ENCODE data around the gene A2ML1. TPM values are rescaled to one million over a fixed set of nuclear protein-coding genes. Genes with fewer than 3 reads are reported as not detected.
"Not testable (repeated sequence)": the region's sequence is repeated elsewhere in the genome, so short reads cannot be mapped to it uniquely, and the experiment has no call there.

A2ML1 gene
- total and polyA plus RNA-seq, 3 experiments from 2014 or later, result not detected

- peak overlapping the region in 2 of 8 donors; percentile 10 to 57 for H3K27ac Mint-ChIP-seq
- H3K4me1 Mint-ChIP-seq; H3K36me3 ChIP-seq (ENCODE audit: insufficient read depth, low read length); H3K4me3 Mint-ChIP-seq; H3K27ac ChIP-seq (ENCODE audit: low read depth, low read length); H3K27me3 ChIP-seq (ENCODE audit: insufficient read depth, low read length, poor library complexity, severe bottlenecking); H3K36me3 Mint-ChIP-seq; H3K4me1 ChIP-seq (ENCODE audit: insufficient read depth, low read length); H3K9me3 ChIP-seq (ENCODE audit: low read length); H3K27me3 Mint-ChIP-seq; CTCF ChIA-PET; H3K4me3 ChIP-seq (ENCODE audit: low read length); H3K9me3 Mint-ChIP-seq; POLR2A ChIA-PET; DNase-seq: not testable (repeated sequence)
Measured at GRCh38 chr12:8805487-8805886, 16.9 kb upstream of the A2ML1 start.

DNA sequence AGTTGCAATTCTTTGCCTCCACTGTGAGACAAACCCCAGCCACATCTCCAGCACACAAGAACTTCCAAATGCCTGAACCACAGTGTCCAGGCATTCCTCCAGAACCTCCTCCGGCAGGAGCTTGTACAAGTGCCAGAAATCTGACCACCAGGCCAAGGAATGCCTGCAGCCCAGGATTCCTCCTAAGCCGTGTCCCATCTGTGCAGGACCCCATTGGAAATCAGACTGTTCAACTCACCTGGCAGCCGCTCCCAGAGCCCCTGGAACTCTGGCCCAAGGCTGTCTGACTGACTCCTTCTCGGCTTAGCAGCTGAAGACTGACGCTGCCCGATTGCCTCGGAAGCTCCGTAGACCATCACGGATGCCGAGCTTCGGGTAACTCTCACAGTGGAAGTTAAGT, 15.3 kb upstream of the A2ML1 start:
- H3K9me3 ChIP-seq (ENCODE audit: low read length); DNase-seq; POLR2A ChIA-PET; CTCF ChIA-PET; H3K4me1 ChIP-seq (ENCODE audit: insufficient read depth, low read length); H3K4me3 Mint-ChIP-seq; H3K9me3 Mint-ChIP-seq; H3K27ac Mint-ChIP-seq; H3K4me3 ChIP-seq (ENCODE audit: low read length); H3K27me3 ChIP-seq (ENCODE audit: insufficient read depth, low read length, poor library complexity, severe bottlenecking); H3K36me3 ChIP-seq (ENCODE audit: insufficient read depth, low read length); H3K27ac ChIP-seq (ENCODE audit: low read depth, low read length); H3K36me3 Mint-ChIP-seq; H3K27me3 Mint-ChIP-seq; H3K4me1 Mint-ChIP-seq: not testable (repeated sequence)

DNA sequence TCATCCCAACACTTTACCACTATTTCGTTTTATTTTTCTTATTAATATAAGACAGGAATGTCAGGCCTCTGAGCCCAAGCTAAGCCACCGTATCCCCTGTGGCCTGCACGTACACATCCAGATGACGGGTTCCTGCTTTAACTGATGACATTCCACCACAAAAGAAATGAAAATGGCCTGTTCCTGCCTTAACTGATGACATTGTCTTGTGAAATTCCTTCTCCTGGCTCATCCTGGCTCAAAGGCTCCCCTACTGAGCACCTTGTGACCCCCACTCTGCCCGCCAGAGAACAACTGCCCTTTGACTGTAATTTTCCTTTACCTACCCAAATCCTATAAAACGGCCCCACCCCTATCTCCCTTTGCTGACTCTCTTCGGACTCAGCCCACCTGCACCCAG, 12.3 kb upstream of the A2ML1 start:
- peak overlapping the region in 1 of 8 donors; percentile 17 for H3K27ac Mint-ChIP-seq
- CTCF ChIA-PET; H3K27ac ChIP-seq (ENCODE audit: low read depth, low read length); H3K27me3 Mint-ChIP-seq; H3K36me3 Mint-ChIP-seq; POLR2A ChIA-PET; DNase-seq; H3K4me1 Mint-ChIP-seq; H3K36me3 ChIP-seq (ENCODE audit: insufficient read depth, low read length); H3K4me3 ChIP-seq (ENCODE audit: low read length); H3K9me3 Mint-ChIP-seq; H3K4me1 ChIP-seq (ENCODE audit: insufficient read depth, low read length); H3K4me3 Mint-ChIP-seq; H3K27me3 ChIP-seq (ENCODE audit: insufficient read depth, low read length, poor library complexity, severe bottlenecking); H3K9me3 ChIP-seq (ENCODE audit: low read length): not testable (repeated sequence)

DNA sequence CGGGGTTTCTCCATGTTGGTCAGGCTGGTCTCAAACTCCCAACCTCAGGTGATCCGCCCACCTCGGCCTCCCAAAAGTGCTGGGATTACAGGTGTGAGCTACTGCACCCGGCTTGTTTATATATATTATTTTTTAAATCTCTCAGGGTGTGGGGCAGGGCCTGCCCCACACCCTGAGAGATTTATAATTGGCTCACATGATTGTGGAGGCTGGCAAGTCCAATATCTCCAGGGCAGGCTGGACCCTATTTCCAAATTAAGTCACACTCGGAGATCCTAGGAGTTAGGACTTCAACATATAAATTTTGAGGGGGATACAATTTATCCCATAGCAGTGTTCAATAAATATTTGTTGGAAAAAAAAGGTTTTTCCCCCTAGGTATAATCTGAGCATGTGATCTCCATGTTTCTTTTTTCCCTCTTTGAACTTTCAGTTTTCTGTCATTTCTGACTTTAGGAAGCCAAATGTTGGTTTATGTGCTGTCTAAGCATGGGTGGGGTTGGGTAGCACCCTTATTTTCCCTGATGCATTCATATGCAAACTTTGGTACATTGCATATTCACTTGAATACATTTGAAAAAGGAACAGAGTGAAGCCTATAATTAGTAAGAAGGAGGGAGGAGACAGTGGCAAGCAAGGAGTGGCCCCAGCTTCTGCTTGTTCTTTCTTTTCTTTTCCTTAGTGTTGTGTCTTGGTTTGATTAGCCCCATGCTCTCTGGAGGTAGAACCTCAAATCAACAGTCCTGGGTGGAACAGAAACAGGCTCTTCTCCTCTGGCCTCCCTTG, 8.7 kb upstream of the A2ML1 start:
- no peaks in the 10 kb centered on the region for H3K36me3 ChIP-seq (ENCODE audit: insufficient read depth, low read length)
- ChIA-PET POLR2A (no interaction called here), CTCF (no interaction called here)
- DNase-seq, result no peak
- Mint-ChIP-seq H3K4me1 (no peaks in the 10 kb centered on the region), H3K27ac (no peak overlapping the region), H3K36me3 (no peaks in the 10 kb centered on the region), H3K9me3 (no peaks in the 10 kb centered on the region), H3K27me3 (peaks cover 0 to 2% of the 10 kb centered on the region in 2 donors), H3K4me3 (no peak overlapping the region)
- H3K4me1 ChIP-seq (ENCODE audit: insufficient read depth, low read length), result no peaks in the 10 kb centered on the region
- H3K4me3 ChIP-seq (ENCODE audit: low read length), result no peak overlapping the region
- H3K27me3 ChIP-seq (ENCODE audit: insufficient read depth, low read length, poor library complexity, severe bottlenecking), result no peaks in the 10 kb centered on the region
- H3K9me3 ChIP-seq (ENCODE audit: low read length), result no peaks in the 10 kb centered on the region
- no peak overlapping the region for H3K27ac ChIP-seq (ENCODE audit: low read depth, low read length)

GRCh38 chr12:8816448-8817050, 5.9 kb upstream of the A2ML1 start:
- Histone ChIP-seq H3K9me3 (ENCODE audit: low read length) (no peaks in the 10 kb centered on the region), H3K36me3 (ENCODE audit: insufficient read depth, low read length) (no peaks in the 10 kb centered on the region), H3K27ac (ENCODE audit: low read depth, low read length) (no peak overlapping the region), H3K4me1 (ENCODE audit: insufficient read depth, low read length) (no peaks in the 10 kb centered on the region), H3K27me3 (ENCODE audit: insufficient read depth, low read length, poor library complexity, severe bottlenecking) (no peaks in the 10 kb centered on the region), H3K4me3 (ENCODE audit: low read length) (no peak overlapping the region)
- no peak for DNase-seq
- H3K4me3 Mint-ChIP-seq, result no peak overlapping the region
- H3K4me1 Mint-ChIP-seq, result no peaks in the 10 kb centered on the region
- POLR2A ChIA-PET, result no interaction called here
- H3K9me3 Mint-ChIP-seq, result no peaks in the 10 kb centered on the region
- CTCF ChIA-PET, result no interaction called here
- H3K27ac Mint-ChIP-seq, result no peak overlapping the region
- peaks cover 0 to 4% of the 10 kb centered on the region in 2 donors for H3K27me3 Mint-ChIP-seq
- no peaks in the 10 kb centered on the region for H3K36me3 Mint-ChIP-seq

- H3K36me3 Mint-ChIP-seq, result no peaks in the 10 kb centered on the region
- Histone ChIP-seq H3K9me3 (ENCODE audit: low read length) (no peaks in the 10 kb centered on the region), H3K4me3 (ENCODE audit: low read length) (no peak overlapping the region), H3K36me3 (ENCODE audit: insufficient read depth, low read length) (no peaks in the 10 kb centered on the region), H3K27ac (ENCODE audit: low read depth, low read length) (no peak overlapping the region), H3K4me1 (ENCODE audit: insufficient read depth, low read length) (no peaks in the 10 kb centered on the region), H3K27me3 (ENCODE audit: insufficient read depth, low read length, poor library complexity, severe bottlenecking) (no peaks in the 10 kb centered on the region)
- H3K4me3 Mint-ChIP-seq, result no peak overlapping the region
- H3K9me3 Mint-ChIP-seq, result no peaks in the 10 kb centered on the region
- DNase-seq, result no peak
- H3K4me1 Mint-ChIP-seq, result no peaks in the 10 kb centered on the region
- no peak overlapping the region for H3K27ac Mint-ChIP-seq
- ChIA-PET CTCF (no interaction called here), POLR2A (no interaction called here)
- peaks cover 0 to 6% of the 10 kb centered on the region in 2 donors for H3K27me3 Mint-ChIP-seq
Measured at GRCh38 chr12:8817856-8818255, 4.6 kb upstream of the A2ML1 start.

DNA sequence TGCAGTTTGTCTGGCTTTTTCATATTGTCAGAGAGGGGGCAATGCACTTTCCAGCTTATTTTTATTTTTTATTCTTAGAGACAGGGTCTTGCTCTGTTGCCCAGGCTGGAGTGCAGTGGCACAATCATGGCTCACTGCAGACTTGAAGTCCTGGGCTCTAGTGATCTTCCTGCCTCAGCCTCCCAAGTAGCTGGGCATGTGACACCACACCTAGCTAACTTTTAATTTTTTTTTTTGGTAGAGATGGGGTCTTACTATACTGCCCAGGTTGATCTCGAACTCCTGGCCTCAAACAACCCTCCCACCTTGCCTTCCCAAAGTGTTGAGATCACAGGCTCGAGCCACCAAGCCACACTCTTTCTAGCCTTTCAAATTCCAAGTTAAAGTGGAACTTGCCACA, 3.9 kb upstream of the A2ML1 start:
- H3K36me3 ChIP-seq (ENCODE audit: insufficient read depth, low read length), result no peaks in the 10 kb centered on the region
- no peaks in the 10 kb centered on the region for H3K9me3 ChIP-seq (ENCODE audit: low read length)
- H3K9me3 Mint-ChIP-seq, result no peaks in the 10 kb centered on the region
- no peaks in the 10 kb centered on the region for H3K36me3 Mint-ChIP-seq
- H3K27ac Mint-ChIP-seq, result no peak overlapping the region
- ChIA-PET POLR2A (no interaction called here), CTCF (no interaction called here)
- no peak overlapping the region for H3K4me3 ChIP-seq (ENCODE audit: low read length)
- H3K4me1 ChIP-seq (ENCODE audit: insufficient read depth, low read length), result no peaks in the 10 kb centered on the region
- no peak overlapping the region for H3K4me3 Mint-ChIP-seq
- no peak for DNase-seq
- no peak overlapping the region for H3K27ac ChIP-seq (ENCODE audit: low read depth, low read length)
- no peaks in the 10 kb centered on the region for H3K27me3 ChIP-seq (ENCODE audit: insufficient read depth, low read length, poor library complexity, severe bottlenecking)
- H3K27me3 Mint-ChIP-seq, result peaks cover 0 to 6% of the 10 kb centered on the region in 2 donors
- H3K4me1 Mint-ChIP-seq, result no peaks in the 10 kb centered on the region

GRCh38 chr12:8819666-8819980, 2.8 kb upstream of the A2ML1 start:
- no peaks in the 10 kb centered on the region for H3K36me3 Mint-ChIP-seq
- ChIA-PET CTCF (no interaction called here), POLR2A (no interaction called here)
- no peak overlapping the region for H3K4me3 Mint-ChIP-seq
- DNase-seq, result no peak
- no peak overlapping the region for H3K27ac ChIP-seq (ENCODE audit: low read depth, low read length)
- no peaks in the 10 kb centered on the region for H3K4me1 ChIP-seq (ENCODE audit: insufficient read depth, low read length)
- no peaks in the 10 kb centered on the region for H3K27me3 ChIP-seq (ENCODE audit: insufficient read depth, low read length, poor library complexity, severe bottlenecking)
- H3K4me3 ChIP-seq (ENCODE audit: low read length), result no peak overlapping the region
- H3K36me3 ChIP-seq (ENCODE audit: insufficient read depth, low read length), result no peaks in the 10 kb centered on the region
- H3K9me3 ChIP-seq (ENCODE audit: low read length), result no peaks in the 10 kb centered on the region
- H3K27ac Mint-ChIP-seq, result no peak overlapping the region
- H3K9me3 Mint-ChIP-seq, result no peaks in the 10 kb centered on the region
- H3K27me3 Mint-ChIP-seq, result peaks cover 3 to 6% of the 10 kb centered on the region in 2 donors
- no peaks in the 10 kb centered on the region for H3K4me1 Mint-ChIP-seq

Measured in CD8-positive, alpha-beta memory T cell (primary cell).